Effector memory CD4-positive, alpha-beta T cell (primary cell): ENCODE results near the gene FZD2.

ENCODE experiments used
- DNase-seq, 3 donors: peaks; one replicate each; pipeline ENCODE4 v3.0.0-alpha.2; 2020
- H3K27ac ChIP-seq: 2 replicates; pipeline ENCODE4 v1.7.0; 2013; ENCODE audit warnings: mild to moderate bottlenecking, low read length, moderate library complexity; ENCODE audit not compliant: insufficient read depth, poor library complexity, severe bottlenecking
- H3K27me3 ChIP-seq: replicated peaks from 2 replicates; pipeline ENCODE4 v1.7.0; 2013; ENCODE audit warnings: mild to moderate bottlenecking, low read length; ENCODE audit not compliant: insufficient read depth, control insufficient read depth, poor library complexity, severe bottlenecking
- H3K36me3 ChIP-seq: 2 replicates; pipeline ENCODE4 v1.7.0; 2013; ENCODE audit warnings: mild to moderate bottlenecking, low read length, moderate library complexity; ENCODE audit not compliant: control insufficient read depth, insufficient read depth
- H3K4me1 ChIP-seq: 2 replicates; pipeline ENCODE4 v1.7.0; 2013; ENCODE audit warnings: low read length, mild to moderate bottlenecking; ENCODE audit not compliant: control insufficient read depth, insufficient read depth, poor library complexity, severe bottlenecking
- H3K4me3 ChIP-seq: 2 replicates; pipeline ENCODE4 v1.7.0; 2013; ENCODE audit warnings: low read length, low read depth, mild to moderate bottlenecking; ENCODE audit not compliant: insufficient read depth, poor library complexity, severe bottlenecking
- H3K9me3 ChIP-seq: 2 replicates; pipeline ENCODE4 v1.7.0; 2013; ENCODE audit warnings: mild to moderate bottlenecking, low read length, moderate library complexity; ENCODE audit not compliant: control insufficient read depth

FZD2 gene

DNA sequence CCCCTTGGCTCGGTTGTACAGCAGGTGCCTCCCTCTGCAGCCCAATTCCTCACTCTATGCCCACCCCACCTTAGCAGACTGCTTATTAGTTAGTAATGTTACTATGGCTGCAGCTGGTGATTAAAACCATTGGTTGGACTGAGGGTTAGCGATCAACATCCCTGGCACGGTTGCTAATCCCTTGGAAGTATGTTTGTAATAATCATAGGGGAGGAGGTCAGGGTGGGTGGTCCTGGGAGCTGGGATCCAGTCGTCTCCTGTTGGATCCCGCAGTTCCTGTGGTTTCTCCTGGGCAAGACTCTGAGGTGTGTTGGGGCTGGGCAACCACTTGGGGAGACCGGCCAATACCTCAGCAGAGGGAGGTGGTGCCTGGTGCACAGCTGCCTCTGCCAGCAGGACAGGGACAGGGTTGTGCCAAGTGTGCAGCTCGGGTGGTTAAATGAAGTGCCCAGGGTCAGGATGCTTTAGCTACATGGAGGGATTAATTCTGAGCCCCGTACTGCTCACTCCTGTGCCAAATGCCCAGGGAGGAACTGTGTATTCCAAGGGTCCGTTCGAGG, 38.0 kb downstream of the FZD2 start:
- Histone ChIP-seq H3K4me1 (no peaks in the 10 kb centered on the region), H3K9me3 (no peaks in the 10 kb centered on the region), H3K27me3 (no peaks in the 10 kb centered on the region), H3K36me3 (no peaks in the 10 kb centered on the region), H3K4me3 (no peak overlapping the region), H3K27ac (no peak overlapping the region)
- no peak for DNase-seq

DNA sequence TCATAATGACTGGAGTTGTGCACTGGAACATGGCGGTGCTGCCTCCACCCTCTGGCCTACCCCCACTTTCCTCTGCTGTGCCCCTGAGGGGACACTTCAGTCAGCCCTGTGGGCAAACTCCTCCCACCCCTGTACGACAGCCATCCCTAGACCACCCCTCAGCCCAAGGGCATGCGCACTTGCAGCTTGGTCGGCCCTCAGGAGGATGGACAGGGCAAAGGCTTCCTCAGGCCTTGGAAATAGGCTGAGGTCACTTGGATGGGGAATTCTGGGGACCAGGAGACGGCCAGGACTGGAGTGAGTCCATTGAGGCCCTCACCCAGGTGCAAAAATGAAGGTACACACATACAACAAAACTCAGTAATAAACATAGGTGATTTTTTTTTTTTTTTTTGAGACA, 41.0 kb downstream of the FZD2 start:
- DNase-seq, result no peak
- no peaks in the 10 kb centered on the region for H3K4me1 ChIP-seq
- H3K27me3 ChIP-seq, result no peaks in the 10 kb centered on the region
- no peaks in the 10 kb centered on the region for H3K36me3 ChIP-seq
- no peak overlapping the region for H3K4me3 ChIP-seq
- H3K27ac ChIP-seq, result no peak overlapping the region
- no peaks in the 10 kb centered on the region for H3K9me3 ChIP-seq

DNA sequence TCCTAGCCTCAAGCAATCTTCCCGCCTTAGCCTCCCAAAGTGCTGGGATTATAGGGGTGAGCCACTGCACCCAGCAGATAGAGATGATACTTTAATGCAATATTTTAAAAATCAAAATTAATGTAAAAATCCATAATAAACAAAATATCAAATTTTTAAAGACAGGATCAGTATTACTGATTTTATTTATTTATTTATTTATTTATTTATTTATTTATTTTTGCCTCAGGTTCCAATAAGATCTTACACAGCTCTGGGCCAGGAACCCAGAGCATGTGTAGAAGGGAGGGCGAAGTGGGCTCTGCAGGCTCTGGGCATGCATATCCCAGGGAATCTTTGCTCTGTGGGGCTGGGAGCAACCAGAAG, 41.6 kb downstream of the FZD2 start:
- Histone ChIP-seq H3K9me3 (no peaks in the 10 kb centered on the region), H3K36me3 (no peaks in the 10 kb centered on the region), H3K4me1 (no peaks in the 10 kb centered on the region), H3K27ac (no peak overlapping the region), H3K27me3 (no peaks in the 10 kb centered on the region), H3K4me3 (no peak overlapping the region)
- no peak for DNase-seq

DNA sequence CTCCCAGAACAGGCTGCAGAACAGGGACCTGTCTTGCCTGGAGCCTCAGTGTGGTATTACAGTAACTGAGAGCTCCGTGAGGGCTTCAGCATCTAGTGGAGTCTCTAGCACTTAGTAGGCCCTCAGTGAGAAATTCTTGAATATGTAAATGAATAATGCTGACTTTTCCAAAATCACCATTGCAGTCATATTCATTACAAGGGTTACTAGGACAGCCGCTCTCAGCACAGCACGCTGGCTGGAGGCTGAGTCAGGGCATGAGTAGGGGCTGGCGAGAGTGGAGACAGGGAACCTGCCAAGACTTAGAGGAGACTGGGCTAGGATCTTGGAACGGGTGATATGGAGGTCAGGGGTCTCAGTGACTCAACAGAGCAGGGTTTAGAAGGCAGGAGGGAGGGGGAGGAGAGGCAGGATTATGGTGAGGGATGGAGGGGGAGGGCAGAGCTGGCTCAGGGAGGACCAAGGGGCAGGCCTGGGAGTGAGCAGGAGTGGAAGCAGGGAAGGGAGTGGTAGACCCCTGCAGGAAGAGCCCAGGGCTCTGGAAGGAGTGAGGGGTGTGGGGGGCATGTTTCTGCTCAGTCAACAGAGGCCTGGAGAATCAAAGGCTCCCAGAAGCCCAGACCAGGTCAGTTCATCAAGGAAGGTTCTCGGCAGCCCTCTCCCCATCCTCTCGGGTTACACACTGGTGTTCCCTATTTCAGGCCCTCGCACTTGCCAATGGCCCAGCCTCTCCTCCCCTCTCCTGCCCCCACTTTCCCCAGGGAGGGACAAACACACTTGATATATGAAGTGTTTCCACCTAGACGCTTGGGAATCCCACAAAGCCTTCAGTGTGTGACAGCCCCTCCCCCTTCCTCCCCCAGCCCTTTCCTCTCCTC, 42.3 kb downstream of the FZD2 start:
- Histone ChIP-seq H3K27me3 (no peaks in the 10 kb centered on the region), H3K27ac (no peak overlapping the region), H3K4me1 (no peaks in the 10 kb centered on the region), H3K4me3 (no peak overlapping the region), H3K36me3 (no peaks in the 10 kb centered on the region), H3K9me3 (no peaks in the 10 kb centered on the region)
- DNase-seq, result no peak

DNA sequence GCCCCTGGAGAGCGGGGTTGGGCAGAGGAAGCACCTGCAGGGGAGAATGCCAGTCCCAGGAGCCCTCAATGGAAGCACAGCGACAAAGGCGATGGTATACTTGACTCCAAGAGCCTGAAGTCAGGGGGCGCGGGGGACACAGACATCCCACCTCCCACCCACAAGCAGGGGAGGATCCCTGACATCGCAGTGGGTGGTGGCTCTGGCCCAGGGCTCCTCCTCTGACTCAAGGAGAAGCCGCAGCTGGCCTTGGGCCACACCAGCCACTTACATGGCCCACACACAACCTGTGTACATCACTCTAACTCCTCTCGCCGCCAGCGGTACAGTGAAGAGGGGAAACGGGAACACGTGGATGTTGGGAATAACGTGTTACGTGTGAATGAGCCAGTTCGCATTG, 44.3 kb downstream of the FZD2 start:
- DNase-seq, result no peak
- Histone ChIP-seq H3K36me3 (no peaks in the 10 kb centered on the region), H3K27ac (no peak overlapping the region), H3K4me3 (no peak overlapping the region), H3K4me1 (no peaks in the 10 kb centered on the region), H3K27me3 (no peaks in the 10 kb centered on the region), H3K9me3 (no peaks in the 10 kb centered on the region)

DNA sequence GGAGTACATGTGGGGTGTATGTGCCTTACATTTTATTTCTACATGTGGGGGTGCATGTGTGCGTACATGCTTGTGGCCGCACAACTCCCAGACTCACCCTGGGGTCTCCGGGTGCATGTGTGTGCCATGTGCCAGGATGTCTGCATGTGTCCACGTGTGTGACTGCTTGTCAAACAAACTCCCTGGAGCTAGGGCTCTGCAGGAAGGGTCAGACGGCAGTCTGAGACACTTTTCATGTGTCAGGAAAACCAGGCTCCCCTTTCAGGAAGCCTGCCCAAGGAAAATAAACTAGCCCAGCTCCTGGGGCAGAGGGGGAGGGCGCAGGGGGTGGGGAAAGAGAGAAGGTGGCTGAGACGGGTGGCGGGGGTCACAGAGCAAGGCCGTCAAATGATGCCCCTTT, 44.7 kb downstream of the FZD2 start:
- no peaks in the 10 kb centered on the region for H3K9me3 ChIP-seq
- no peak for DNase-seq
- H3K4me1 ChIP-seq, result no peaks in the 10 kb centered on the region
- no peaks in the 10 kb centered on the region for H3K36me3 ChIP-seq
- no peak overlapping the region for H3K27ac ChIP-seq
- no peak overlapping the region for H3K4me3 ChIP-seq
- H3K27me3 ChIP-seq, result no peaks in the 10 kb centered on the region

DNA sequence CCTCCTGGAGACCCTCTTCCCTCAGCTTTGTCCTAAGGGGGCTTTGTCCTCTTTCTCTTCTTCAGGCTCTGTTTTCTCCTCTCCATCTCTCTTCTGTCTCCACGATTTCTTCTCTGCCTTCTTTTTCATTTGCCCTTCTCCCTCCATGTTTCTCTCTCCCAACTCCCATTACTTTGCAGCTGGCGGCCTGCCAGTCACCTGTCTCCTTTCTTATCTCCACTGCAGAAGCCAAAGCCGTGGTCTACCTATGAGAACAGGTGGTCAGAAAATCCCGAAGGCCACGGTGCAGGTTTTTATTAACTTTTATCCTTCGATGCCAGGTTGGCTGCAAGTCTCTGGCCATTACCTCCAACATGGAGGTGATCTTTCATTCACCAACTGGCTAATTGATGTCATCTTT, 45.1 kb downstream of the FZD2 start:
- Histone ChIP-seq H3K27ac (no peak overlapping the region), H3K4me3 (no peak overlapping the region), H3K9me3 (no peaks in the 10 kb centered on the region), H3K36me3 (no peaks in the 10 kb centered on the region), H3K4me1 (no peaks in the 10 kb centered on the region), H3K27me3 (no peaks in the 10 kb centered on the region)
- DNase-seq, result no peak

DNA sequence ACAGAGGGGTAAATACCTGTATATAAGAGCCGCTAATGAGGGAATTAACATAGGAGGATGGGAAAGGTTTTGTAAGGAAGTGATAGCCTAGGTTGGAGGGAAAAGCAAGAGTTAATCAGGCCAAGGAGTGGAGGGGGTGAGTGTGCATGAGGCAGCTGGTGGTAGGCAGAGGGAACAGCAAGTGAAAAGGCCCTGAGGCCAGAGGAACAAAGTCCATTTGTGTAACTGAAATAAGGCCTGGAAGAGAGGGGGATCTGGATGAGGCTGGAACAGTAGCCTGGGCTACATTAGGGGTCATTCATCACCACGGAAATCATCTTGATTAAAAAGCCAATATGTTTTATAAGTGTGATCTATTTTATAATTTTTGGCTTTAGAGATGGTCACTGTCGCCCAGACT, 45.7 kb downstream of the FZD2 start:
- Histone ChIP-seq H3K4me3 (no peak overlapping the region), H3K27ac (no peak overlapping the region), H3K36me3 (no peaks in the 10 kb centered on the region), H3K9me3 (no peaks in the 10 kb centered on the region), H3K4me1 (no peaks in the 10 kb centered on the region), H3K27me3 (no peaks in the 10 kb centered on the region)
- no peak for DNase-seq

DNA sequence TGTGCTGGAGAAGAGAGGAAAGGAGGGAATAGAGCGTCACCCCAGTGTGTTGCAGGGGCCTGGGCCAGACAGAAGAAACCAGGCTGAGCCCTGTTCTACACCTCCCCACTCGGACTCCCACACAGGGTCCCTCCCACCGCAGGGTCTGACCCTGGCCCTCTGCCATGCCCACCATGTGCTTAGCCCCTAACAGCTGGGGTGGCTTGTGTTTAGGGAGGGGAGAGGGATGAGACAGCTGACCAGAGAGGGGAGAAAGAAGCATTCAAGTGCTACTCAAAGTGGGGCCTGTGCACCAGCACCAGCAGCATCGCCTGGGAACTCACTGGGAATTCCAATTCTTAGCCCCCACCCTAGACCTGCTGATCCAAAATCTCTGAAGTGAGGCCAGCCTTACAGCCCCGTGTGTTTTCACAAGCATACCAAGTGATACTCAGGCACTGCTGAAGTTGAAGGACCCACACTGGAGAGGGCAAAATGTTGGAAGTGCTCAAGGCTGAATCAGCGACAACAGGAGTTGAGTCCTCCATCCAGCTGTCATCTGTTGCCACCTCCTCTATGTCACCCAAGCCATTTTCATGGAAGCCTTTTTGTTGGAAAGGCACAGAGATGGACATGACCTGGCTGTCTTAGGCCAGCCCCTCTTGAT, 47.0 kb downstream of the FZD2 start:
- Histone ChIP-seq H3K36me3 (no peaks in the 10 kb centered on the region), H3K4me3 (no peak overlapping the region), H3K27ac (no peak overlapping the region), H3K4me1 (no peaks in the 10 kb centered on the region), H3K9me3 (no peaks in the 10 kb centered on the region), H3K27me3 (no peaks in the 10 kb centered on the region)
- no peak for DNase-seq

DNA sequence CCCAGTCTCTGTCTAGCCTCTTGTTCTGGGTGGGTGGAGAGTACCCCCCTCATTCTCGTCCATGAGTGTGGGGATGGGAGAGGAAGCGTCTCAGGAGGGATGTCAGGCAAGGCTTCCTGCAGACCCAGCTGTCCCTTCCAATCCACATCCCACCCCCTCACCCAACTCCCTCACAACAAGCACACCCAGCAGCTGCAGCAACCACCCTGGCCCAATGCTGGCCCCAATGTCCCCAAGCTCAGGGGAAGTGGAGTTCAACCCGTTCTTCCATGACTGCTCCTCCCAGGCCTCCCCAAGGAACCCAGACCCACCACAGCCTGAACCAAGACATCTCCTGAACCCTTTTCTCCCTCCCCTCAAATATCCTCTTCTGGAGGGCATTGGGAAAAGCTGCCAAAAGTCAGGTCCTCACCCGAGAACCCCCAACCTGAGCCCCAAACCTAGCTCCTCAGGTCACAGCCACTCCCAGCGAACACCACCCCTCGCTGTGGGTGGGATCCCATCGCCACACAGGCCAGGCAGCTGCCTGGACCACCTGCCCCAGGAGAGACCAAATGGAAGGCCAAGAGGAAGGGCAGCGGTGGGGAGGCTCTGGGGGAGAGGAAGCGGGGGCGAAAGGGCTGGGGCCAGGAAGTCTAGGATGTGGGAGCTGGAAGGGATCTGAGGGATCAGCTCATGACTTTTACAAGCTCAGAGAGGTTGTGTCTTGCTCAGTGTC, 47.6 kb downstream of the FZD2 start:
- Histone ChIP-seq H3K36me3 (no peaks in the 10 kb centered on the region), H3K27me3 (no peaks in the 10 kb centered on the region), H3K27ac (no peak overlapping the region), H3K4me3 (no peak overlapping the region), H3K9me3 (no peaks in the 10 kb centered on the region), H3K4me1 (no peaks in the 10 kb centered on the region)
- DNase-seq, result no peak
